ENCODE measurements around the gene CKAP4.

Gene CKAP4

DNA sequence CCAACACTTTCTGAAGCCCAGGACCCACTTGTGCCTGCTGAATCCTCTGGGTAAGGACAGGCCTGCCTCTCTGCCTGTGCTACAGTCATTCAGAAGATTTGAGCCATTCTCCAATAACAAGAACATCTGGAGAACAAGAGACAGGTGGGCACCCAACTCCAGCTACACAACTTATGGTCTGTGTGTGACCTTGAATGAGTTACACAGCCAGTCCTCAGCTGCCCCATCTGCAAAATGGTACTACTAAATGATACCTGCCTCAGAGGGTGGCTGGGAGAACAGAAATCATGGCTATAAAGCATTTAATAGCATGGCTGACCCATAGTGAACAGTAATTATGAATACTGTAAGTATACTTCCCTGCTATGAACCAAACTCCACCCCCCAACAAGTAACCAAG, 4.2 kb downstream of the CKAP4 start:
- DNase-seq (ENCODE audit: extremely low read depth, low read depth): no peak
- no peak overlapping the region for H3K4me3 ChIP-seq (replicated peaks; ENCODE audit: low read depth, low read length)
- TF ChIP-seq, protein P1, sequence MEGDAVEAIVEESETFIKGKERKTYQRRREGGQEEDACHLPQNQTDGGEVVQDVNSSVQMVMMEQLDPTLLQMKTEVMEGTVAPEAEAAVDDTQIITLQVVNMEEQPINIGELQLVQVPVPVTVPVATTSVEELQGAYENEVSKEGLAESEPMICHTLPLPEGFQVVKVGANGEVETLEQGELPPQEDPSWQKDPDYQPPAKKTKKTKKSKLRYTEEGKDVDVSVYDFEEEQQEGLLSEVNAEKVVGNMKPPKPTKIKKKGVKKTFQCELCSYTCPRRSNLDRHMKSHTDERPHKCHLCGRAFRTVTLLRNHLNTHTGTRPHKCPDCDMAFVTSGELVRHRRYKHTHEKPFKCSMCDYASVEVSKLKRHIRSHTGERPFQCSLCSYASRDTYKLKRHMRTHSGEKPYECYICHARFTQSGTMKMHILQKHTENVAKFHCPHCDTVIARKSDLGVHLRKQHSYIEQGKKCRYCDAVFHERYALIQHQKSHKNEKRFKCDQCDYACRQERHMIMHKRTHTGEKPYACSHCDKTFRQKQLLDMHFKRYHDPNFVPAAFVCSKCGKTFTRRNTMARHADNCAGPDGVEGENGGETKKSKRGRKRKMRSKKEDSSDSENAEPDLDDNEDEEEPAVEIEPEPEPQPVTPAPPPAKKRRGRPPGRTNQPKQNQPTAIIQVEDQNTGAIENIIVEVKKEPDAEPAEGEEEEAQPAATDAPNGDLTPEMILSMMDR (IDR thresholded peaks at IDR 0.05; ENCODE audit: low read depth, low read length, missing control alignments): no peak

DNA sequence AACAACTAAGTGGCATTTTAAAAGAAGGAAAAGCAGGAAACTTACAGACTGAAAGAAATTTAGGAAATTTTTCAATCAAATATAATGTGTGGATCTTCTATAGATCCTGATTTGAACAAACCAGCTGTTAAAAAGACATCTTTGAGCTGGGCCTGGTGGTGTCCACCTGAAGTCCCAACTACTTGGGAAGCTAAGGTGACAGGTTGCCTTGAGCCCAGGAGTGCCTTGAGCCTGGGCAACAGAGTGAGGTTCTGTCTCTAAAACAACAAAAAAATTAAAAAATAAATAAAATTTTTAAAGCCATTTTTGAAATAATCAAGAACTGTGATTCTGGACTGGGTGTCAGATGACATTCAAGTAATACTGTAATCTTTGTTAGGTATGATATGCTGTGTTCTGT, 7.0 kb downstream of the CKAP4 start:
- DNase-seq (ENCODE audit: extremely low read depth, low read depth): no peak
- TF ChIP-seq, protein P1 (IDR thresholded peaks at IDR 0.05; ENCODE audit: low read depth, low read length, missing control alignments): no peak
- no peak overlapping the region for H3K4me3 ChIP-seq (replicated peaks; ENCODE audit: low read depth, low read length)

DNA sequence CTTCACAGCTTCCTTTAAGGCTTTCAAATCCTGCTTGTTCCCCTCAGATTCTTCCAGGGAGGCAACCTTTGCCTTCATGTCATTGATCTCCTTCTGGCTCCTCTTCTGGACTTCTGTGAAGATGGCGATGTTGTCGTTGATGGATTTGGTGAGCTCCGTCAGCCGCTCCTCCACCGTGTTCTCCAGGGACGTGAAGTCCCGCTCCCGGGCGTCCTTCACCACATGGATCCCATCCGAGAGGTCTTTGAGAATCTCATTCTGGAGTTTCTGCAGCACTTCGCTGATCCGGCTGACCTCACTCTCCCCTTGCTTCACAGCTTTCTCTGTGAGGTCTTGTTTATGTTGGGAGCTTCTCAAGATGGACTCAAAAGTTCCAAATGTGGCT, 7.9 kb downstream of the CKAP4 start:
- H3K4me3 ChIP-seq (replicated peaks; ENCODE audit: low read depth, low read length): no peak overlapping the region
- TF ChIP-seq, protein P1 (IDR thresholded peaks at IDR 0.05; ENCODE audit: low read depth, low read length, missing control alignments): no peak
- no peak for DNase-seq (ENCODE audit: extremely low read depth, low read depth)

DNA sequence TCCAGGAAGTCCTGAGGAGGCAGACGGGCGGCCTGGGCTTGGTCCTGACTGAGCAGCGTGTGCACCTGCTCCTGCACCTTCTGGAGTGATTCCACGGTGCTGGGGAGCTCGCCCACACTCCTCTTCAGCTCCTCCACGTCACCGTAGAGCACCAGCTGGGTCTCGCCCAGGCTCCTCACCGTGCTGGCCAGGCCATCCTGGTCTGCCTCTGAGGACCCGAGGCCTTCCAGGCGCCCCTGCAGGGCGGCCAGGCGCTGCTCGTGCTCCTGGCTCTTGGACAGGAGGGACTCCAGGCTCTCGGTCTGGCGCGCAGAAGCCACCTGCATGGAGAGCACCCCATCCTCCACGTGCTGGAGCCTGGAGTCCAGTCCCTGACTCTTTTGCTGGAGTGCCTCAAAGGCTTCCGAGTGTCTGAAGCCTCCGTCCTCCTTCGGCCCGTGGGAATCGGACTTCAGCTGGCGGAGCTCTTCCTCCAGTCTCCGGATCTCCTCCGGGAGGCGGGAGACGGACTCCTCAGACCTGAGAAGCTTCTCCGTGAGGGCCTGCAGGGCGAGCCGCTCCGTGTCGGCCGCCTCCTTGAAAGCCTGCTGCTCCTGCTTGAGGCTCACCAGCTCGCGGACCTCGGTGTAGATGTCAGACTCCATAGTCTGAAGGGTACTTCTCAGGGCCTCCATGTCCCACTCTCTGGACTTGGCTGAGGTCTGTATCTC, 8.4 kb downstream of the CKAP4 start:
- TF ChIP-seq, protein P1 (IDR thresholded peaks at IDR 0.05; ENCODE audit: low read depth, low read length, missing control alignments): no peak
- DNase-seq (ENCODE audit: extremely low read depth, low read depth): no peak
- no peak overlapping the region for H3K4me3 ChIP-seq (replicated peaks; ENCODE audit: low read depth, low read length)

DNA sequence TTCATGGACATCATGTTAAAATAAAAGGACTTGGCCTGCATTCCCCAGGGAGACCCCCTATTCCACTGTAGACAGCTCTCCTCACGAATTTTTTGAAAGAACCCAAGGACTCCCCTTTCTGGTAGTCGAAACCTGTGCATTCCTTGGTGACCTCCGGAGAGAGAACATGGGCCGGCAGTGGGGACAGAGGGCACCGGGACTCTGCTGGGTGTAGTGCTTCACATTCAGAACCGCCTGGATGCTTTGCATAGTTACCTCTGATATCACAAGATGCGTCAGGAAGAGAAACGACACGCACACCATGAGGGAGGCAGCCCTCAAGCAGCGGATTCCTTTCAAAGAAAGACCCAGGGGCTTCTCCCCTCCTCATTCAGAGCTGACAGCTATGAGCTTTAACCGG, 9.7 kb downstream of the CKAP4 start:
- no peak for DNase-seq (ENCODE audit: extremely low read depth, low read depth)
- H3K4me3 ChIP-seq (replicated peaks; ENCODE audit: low read depth, low read length): no peak overlapping the region
- TF ChIP-seq, protein P1 (IDR thresholded peaks at IDR 0.05; ENCODE audit: low read depth, low read length, missing control alignments): no peak

DNA sequence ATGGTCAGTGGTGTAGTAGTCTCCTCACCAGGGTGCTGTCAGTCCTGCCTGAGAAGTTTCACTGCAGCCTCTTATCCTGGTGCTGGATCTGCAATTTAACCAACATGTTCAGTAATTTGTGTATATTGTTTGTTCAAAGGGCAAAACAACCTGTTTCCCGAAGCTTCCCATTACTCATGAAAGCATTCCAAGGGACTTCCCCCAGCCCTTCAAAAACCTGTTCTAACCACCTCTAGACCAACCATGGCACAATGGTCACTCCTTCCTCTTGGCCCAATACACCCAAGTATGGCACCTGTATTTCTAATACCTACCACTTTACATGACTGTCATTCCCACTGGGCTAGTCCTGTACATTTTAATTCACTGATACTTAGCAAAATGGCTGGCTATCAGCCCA, 12.1 kb downstream of the CKAP4 start:
- TF ChIP-seq, protein P1 (IDR thresholded peaks at IDR 0.05; ENCODE audit: low read depth, low read length, missing control alignments): no peak
- DNase-seq (ENCODE audit: extremely low read depth, low read depth): no peak
- H3K4me3 ChIP-seq (replicated peaks; ENCODE audit: low read depth, low read length): no peak overlapping the region

DNA sequence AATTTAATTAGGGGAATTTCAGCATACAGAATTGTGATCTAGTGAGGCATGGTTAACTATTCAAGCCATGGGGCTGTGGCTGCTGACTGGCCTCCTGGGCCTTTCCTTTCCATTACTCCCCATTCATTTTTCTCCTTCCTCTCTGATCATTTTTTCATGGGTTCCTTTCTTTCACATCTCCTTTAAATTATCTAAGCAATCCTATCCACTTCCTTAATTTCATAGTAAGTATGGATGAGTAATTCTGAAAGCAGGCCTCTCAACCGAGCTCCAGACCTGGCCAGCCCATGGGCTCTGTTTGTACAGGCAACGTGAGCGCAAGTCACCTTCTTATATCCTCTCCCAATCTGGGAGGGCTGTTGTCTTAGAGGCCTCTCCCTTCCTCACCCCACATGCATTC, 13.4 kb downstream of the CKAP4 start:
- no peak overlapping the region for H3K4me3 ChIP-seq (replicated peaks; ENCODE audit: low read depth, low read length)
- no peak for DNase-seq (ENCODE audit: extremely low read depth, low read depth)
- TF ChIP-seq, protein P1 (IDR thresholded peaks at IDR 0.05; ENCODE audit: low read depth, low read length, missing control alignments): no peak

All from HFF-Myc (cell line).